22Rv1 (cell line): ENCODE results near the gene SLC28A3.

Source experiments
- H3K27ac ChIP-seq: fragments of 450-650 bp; 2 replicates; pipeline ENCODE4 v1.5.1; 2017
- CTCF ChIP-seq: fragments of 450-650 bp; IDR thresholded peaks from 2 replicates; pipeline ENCODE4 v1.5.1; 2017; ENCODE audit warnings: mild to moderate bottlenecking
- ZFX ChIP-seq: fragments of 450-650 bp; IDR thresholded peaks from 2 replicates; pipeline ENCODE4 v1.6.1; 2017; ENCODE audit warnings: antibody characterized with exemption, borderline replicate concordance

The SLC28A3 gene

DNA sequence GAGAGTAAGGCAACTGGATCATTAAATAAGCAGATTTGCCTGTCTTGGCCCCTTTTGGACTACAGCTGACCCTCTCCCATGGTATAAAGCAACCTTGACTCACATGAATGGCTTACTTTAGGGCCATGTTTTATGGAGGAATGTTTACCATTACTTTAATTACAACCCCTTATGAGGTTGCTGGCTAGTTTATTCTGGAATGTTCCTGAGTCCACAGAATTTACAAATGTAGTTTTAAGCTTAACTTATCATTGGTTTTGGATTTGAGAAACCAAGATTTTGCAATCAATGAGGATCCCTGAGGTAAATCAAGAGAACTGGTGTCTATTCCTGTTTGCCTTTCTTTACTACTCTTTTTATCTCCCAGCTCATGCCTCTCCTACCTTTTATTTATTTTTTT is 15.7 kb downstream of the SLC28A3 start:
- TF ChIP-seq CTCF = no peak
- TF ChIP-seq ZFX = no peak
- no peak overlapping the region for H3K27ac ChIP-seq

DNA sequence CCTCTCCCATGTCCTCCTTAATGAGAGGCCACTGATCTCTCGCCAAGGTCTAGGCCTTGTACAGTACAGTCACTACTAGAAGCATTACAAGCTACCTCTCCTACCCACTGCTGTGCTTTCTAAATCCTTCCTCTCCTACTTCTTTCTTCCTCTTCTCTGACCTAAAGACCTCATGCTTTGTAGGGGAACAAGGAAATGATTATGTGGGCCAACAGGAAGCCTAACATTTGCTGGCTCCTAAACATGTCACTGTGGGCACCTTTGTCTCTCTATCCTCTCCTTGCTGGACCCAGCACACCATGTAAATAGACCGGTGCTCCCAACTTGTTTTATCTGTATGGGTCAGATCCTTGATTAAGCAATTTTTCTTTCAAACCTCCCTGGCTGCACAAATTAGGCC is 16.7 kb downstream of the SLC28A3 start:
- no peak overlapping the region for H3K27ac ChIP-seq

GRCh38 chr9:84322828-84323227 is 17.7 kb downstream of the SLC28A3 start:
- H3K27ac ChIP-seq = no peak overlapping the region
- TF ChIP-seq ZFX = no peak
- no peak for TF ChIP-seq CTCF

More for the DNA sequence above, 16.7 kb downstream of the SLC28A3 start:
- TF ChIP-seq ZFX (no peak), CTCF (no peak)

- TF ChIP-seq CTCF (no peak), ZFX (no peak)
- no peak overlapping the region for H3K27ac ChIP-seq
Observed at GRCh38 chr9:84320231-84320630, 20.3 kb downstream of the SLC28A3 start.

- TF ChIP-seq ZFX = no peak
- no peak for TF ChIP-seq CTCF
- no peak overlapping the region for H3K27ac ChIP-seq
Observed at GRCh38 chr9:84319632-84320031, 20.9 kb downstream of the SLC28A3 start.

- no peak for TF ChIP-seq ZFX
- TF ChIP-seq CTCF = no peak
- no peak overlapping the region for H3K27ac ChIP-seq
Observed at GRCh38 chr9:84318981-84319380, 21.6 kb downstream of the SLC28A3 start.

DNA sequence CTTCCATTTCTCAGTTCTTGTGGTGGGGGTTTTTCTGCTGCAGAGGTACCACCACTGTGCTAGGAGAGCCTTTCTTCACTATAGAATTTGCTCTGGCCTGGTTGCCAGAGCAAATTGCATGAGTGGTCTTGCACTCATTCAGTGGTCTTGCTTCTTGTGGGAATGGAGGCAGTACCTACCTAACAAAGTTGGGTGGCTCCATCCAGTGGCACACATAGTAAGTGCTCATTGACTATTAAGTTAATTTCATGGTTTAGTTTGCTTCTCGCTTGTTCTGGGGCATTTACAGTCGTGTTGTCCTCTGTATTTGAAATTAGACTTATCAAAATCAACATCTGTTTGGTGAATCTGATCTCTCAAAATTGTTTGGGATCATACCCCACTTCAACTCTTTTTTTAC is 23.0 kb downstream of the SLC28A3 start:
- TF ChIP-seq ZFX = no peak
- no peak for TF ChIP-seq CTCF
- no peak overlapping the region for H3K27ac ChIP-seq
